Measurements from ENCODE around the gene POPDC3.

POPDC3 gene

GRCh38 chr6:105113422-105113821 is 66.4 kb downstream of the POPDC3 start:
- H3K36me3 ChIP-seq (replicated peaks): peaks cover 4% of the 10 kb centered on the region; the same call in 1 of the 2 replicates
- H3K9me3 ChIP-seq: no peaks in the 10 kb centered on the region
- no peak for DNase-seq (ENCODE audit: low spot score in 2 of 2)
- in situ Hi-C loops (cut with MboI; ENCODE audit: low sequenced_read_pairs): no loop called here
- H3K27me3 ChIP-seq (ENCODE audit: low read depth): no peaks in the 10 kb centered on the region
- no peak overlapping the region for H3K4me3 ChIP-seq
- H3K4me1 ChIP-seq: peaks cover 11% of the 10 kb centered on the region

GRCh38 chr6:105112577-105112976 is 67.2 kb downstream of the POPDC3 start:
- H3K36me3 ChIP-seq (replicated peaks): peaks cover 4% of the 10 kb centered on the region; the same call in 1 of the 2 replicates
- H3K27me3 ChIP-seq (ENCODE audit: low read depth): no peaks in the 10 kb centered on the region
- no peaks in the 10 kb centered on the region for H3K9me3 ChIP-seq
- DNase-seq (ENCODE audit: low spot score in 2 of 2): no peak
- in situ Hi-C loops (cut with MboI; ENCODE audit: low sequenced_read_pairs): no loop called here
- peaks cover 11% of the 10 kb centered on the region for H3K4me1 ChIP-seq
- no peak overlapping the region for H3K4me3 ChIP-seq

- no peaks in the 10 kb centered on the region for H3K9me3 ChIP-seq
- H3K4me3 ChIP-seq: no peak overlapping the region
- no peaks in the 10 kb centered on the region for H3K27me3 ChIP-seq (ENCODE audit: low read depth)
- H3K36me3 ChIP-seq (replicated peaks): peaks cover 4% of the 10 kb centered on the region; the same call in 1 of the 2 replicates
- H3K4me1 ChIP-seq: peaks cover 11% of the 10 kb centered on the region
- no peak for DNase-seq (ENCODE audit: low spot score in 2 of 2)
- in situ Hi-C loops (cut with MboI; ENCODE audit: low sequenced_read_pairs): no loop called here
These were observed 67.9 kb downstream of the POPDC3 start for GRCh38 chr6:105111871-105112270.

DNA sequence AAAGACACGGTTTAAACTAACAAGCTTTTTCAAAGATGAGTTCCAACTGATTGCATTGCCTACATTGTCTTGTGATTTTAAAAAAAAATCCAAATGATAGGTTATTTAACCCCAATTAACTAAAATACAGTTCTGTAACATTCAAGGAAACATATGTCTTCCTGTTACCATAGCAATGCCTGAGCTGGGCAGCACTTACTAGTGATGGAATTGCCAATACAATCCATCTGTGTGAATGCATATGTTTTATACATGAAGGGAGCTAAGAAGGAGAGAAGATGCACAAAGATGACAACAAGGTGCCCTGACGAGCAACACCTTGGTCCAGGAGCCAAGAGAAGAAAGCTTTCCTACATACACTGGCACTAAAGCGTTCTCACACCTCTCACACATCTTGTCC is 68.7 kb downstream of the POPDC3 start:
- Histone ChIP-seq H3K4me1 (peaks cover 11% of the 10 kb centered on the region), H3K9me3 (no peaks in the 10 kb centered on the region), H3K27me3 (ENCODE audit: low read depth) (no peaks in the 10 kb centered on the region), H3K36me3 (replicated peaks) (peaks cover 4% of the 10 kb centered on the region; the same call in 1 of the 2 replicates), H3K4me3 (no peak overlapping the region)
- no peak for DNase-seq (ENCODE audit: low spot score in 2 of 2)
- in situ Hi-C loops (cut with MboI; ENCODE audit: low sequenced_read_pairs): no loop called here

GRCh38 chr6:105109955-105110895 is 69.6 kb downstream of the POPDC3 start:
- H3K4me3 ChIP-seq: no peak overlapping the region
- peaks cover 4% of the 10 kb centered on the region; the same call in 1 of the 2 replicates for H3K36me3 ChIP-seq (replicated peaks)
- H3K9me3 ChIP-seq: no peaks in the 10 kb centered on the region
- in situ Hi-C loops (cut with MboI; ENCODE audit: low sequenced_read_pairs): no loop called here
- no peak for DNase-seq (ENCODE audit: low spot score in 2 of 2)
- H3K4me1 ChIP-seq: peaks cover 11% of the 10 kb centered on the region
- H3K27me3 ChIP-seq (ENCODE audit: low read depth): no peaks in the 10 kb centered on the region

- in situ Hi-C loops (cut with MboI; ENCODE audit: low sequenced_read_pairs): no loop called here
- Histone ChIP-seq H3K4me1 (peaks cover under 1% of the 10 kb centered on the region), H3K36me3 (replicated peaks) (peaks cover 4% of the 10 kb centered on the region; the same call in 1 of the 2 replicates), H3K27me3 (ENCODE audit: low read depth) (no peaks in the 10 kb centered on the region), H3K9me3 (no peaks in the 10 kb centered on the region), H3K4me3 (no peak overlapping the region)
- DNase-seq (ENCODE audit: low spot score in 2 of 2): no peak
These were observed 71.1 kb downstream of the POPDC3 start for GRCh38 chr6:105108631-105109262.

Measured in HAP-1 (cell line).